CD14-positive monocyte (primary cell): ENCODE measurements around the gene VMA21. TPM values are rescaled to one million over a fixed set of nuclear protein-coding genes. Genes with fewer than 3 reads are reported as not detected.

Experiments
- DNase-seq, 3 donors: peaks; one replicate each; pipeline ENCODE4 v3.0.0-alpha.2; 2011 to 2022
- H2AFZ ChIP-seq: 2 replicates; pipeline ENCODE4 v1.6.0; 2012; ENCODE audit warnings: mild to moderate bottlenecking, low read depth, low read length, inconsistent platforms; ENCODE audit not compliant: insufficient read depth, poor library complexity, severe bottlenecking
- H3K27ac ChIP-seq, 2 donors: 1 replicate in 1 of 2; 2 replicates in 1 of 2; pipeline ENCODE4 v1.5.1; 2012 to 2013; ENCODE audit warnings: low read length in 2 of 2, control low read depth in 1 of 2, inconsistent platforms in 1 of 2, low read depth in 1 of 2, mild to moderate bottlenecking in 1 of 2
- H3K27me3 ChIP-seq, 2 donors: one replicate each; pipeline versions ENCODE4 v1.6.0 to v1.6.1; 2011 to 2013; ENCODE audit warnings: low read length in 2 of 2; ENCODE audit not compliant: control insufficient read depth in 2 of 2, insufficient read depth in 2 of 2
- H3K36me3 ChIP-seq, 2 donors: replicated peaks in 1 of 2; 1 replicate in 1 of 2; 2 replicates in 1 of 2; pipeline versions ENCODE4 v1.5.1 to v1.6.1; 2012 to 2013; ENCODE audit warnings: low read length in 2 of 2, control low read depth in 1 of 2, inconsistent platforms in 1 of 2, mild to moderate bottlenecking in 1 of 2; ENCODE audit not compliant: insufficient read depth in 2 of 2, control insufficient read depth in 1 of 2
- H3K4me1 ChIP-seq, 2 donors: 1 replicate in 1 of 2; 2 replicates in 1 of 2; pipeline versions ENCODE4 v1.5.1 to v1.6.1; 2012 to 2013; ENCODE audit warnings: low read length in 2 of 2, control low read depth in 1 of 2, inconsistent platforms in 1 of 2, mild to moderate bottlenecking in 1 of 2, moderate library complexity in 1 of 2; ENCODE audit not compliant: insufficient read depth in 2 of 2, control insufficient read depth in 1 of 2
- H3K4me2 ChIP-seq: replicated peaks from 2 replicates; pipeline ENCODE3; 2012; ENCODE audit warnings: low read length, moderate library complexity, mild to moderate bottlenecking; ENCODE audit not compliant: poor library complexity, severe bottlenecking; ENCODE audit errors: extremely low read depth
- H3K4me3 ChIP-seq, 3 experiments: fragments of 200-600 bp in 1 of 3; sonication (generic) in 1 of 3; replicated peaks in 1 of 3; 1 replicate in 2 of 3; 2 replicates in 1 of 3; pipeline ENCODE4 v1.5.1; 2011 to 2013; ENCODE audit warnings: low read length in 3 of 3, mild to moderate bottlenecking in 3 of 3, control low read depth in 2 of 3, low read depth in 2 of 3, inconsistent platforms in 1 of 3, moderate library complexity in 1 of 3
- H3K79me2 ChIP-seq: 2 replicates; pipeline ENCODE4 v1.6.0; 2012; ENCODE audit warnings: mild to moderate bottlenecking, control low read depth, inconsistent platforms, low read length, moderate library complexity; ENCODE audit not compliant: insufficient read depth
- H3K9ac ChIP-seq: 2 replicates; pipeline ENCODE4 v1.6.0; 2017; ENCODE audit warnings: low read length, mild to moderate bottlenecking; ENCODE audit not compliant: insufficient read depth, poor library complexity, severe bottlenecking
- H3K9me3 ChIP-seq, 2 donors: replicated peaks in 1 of 2; 1 replicate in 1 of 2; 2 replicates in 1 of 2; pipeline versions ENCODE4 v1.5.1 to v1.6.1; 2012 to 2013; ENCODE audit warnings: low read length in 2 of 2, control low read depth in 1 of 2; ENCODE audit not compliant: control insufficient read depth in 1 of 2, insufficient read depth in 1 of 2
- H4K20me1 ChIP-seq: 2 replicates; pipeline ENCODE4 v1.6.0; 2012; ENCODE audit warnings: mild to moderate bottlenecking, low read length, control low read depth, moderate library complexity; ENCODE audit not compliant: insufficient read depth
- H3K27ac Mint-ChIP-seq, 7 donors: one replicate each; pipeline ENCODE4 v1.8.0; 2020; ENCODE audit warnings: mild to moderate bottlenecking in 7 of 7, mixed read lengths in 7 of 7, moderate library complexity in 6 of 7, inconsistent platforms in 2 of 7
- H3K27me3 Mint-ChIP-seq, 3 donors: one replicate each; pipeline ENCODE4 v1.8.0; 2021 to 2022; ENCODE audit warnings: low read depth in 3 of 3, mild to moderate bottlenecking in 3 of 3, mixed read lengths in 3 of 3, moderate library complexity in 3 of 3, inconsistent platforms in 1 of 3
- H3K36me3 Mint-ChIP-seq, 2 donors: one replicate each; pipeline ENCODE4 v1.8.0; 2020; ENCODE audit warnings: mixed read lengths in 2 of 2, inconsistent platforms in 1 of 2, mild to moderate bottlenecking in 1 of 2
- H3K4me1 Mint-ChIP-seq: one replicate; pipeline ENCODE4 v1.8.0; 2020; ENCODE audit warnings: mild to moderate bottlenecking, mixed read lengths
- H3K4me3 Mint-ChIP-seq, 2 donors: one replicate each; pipeline ENCODE4 v1.8.0; 2020; ENCODE audit warnings: mild to moderate bottlenecking in 2 of 2, mixed read lengths in 2 of 2, moderate library complexity in 1 of 2
- H3K9me3 Mint-ChIP-seq, 7 donors: one replicate each; pipeline ENCODE4 v1.8.0; 2020 to 2022; ENCODE audit warnings: mixed read lengths in 7 of 7, mild to moderate bottlenecking in 6 of 7, moderate library complexity in 6 of 7, inconsistent platforms in 2 of 7
- WGBS: methylation state at CpG from one replicate; pipeline ENCODE4 v1.1.5; 2013; ENCODE audit warnings: missing lambda C conversion rate; ENCODE audit not compliant: insufficient coverage; 5-methylcytosine and 5-hydroxymethylcytosine counted together
- intact Hi-C, 2 donors: fragments of 100-400 bp; cut with micrococcal nuclease; formaldehyde crosslinking; loops; one replicate each; pipeline versions ENCODE4 v1.15.0 to v1.15.1; 2023
- polyA plus RNA-seq, 3 donors: library from polyadenylated mRNA; depleted of rRNA in 1 of 3; unstranded in 2 of 3; stranded (reverse) in 1 of 3; fragments of 300-500 nt in 2 of 3; fragments of >200 nt in 1 of 3; fragmentation: Illumina TruSeq in 2 of 3; gene quantifications; 1 replicate in 2 of 3; 2 replicates in 1 of 3; pipeline ENCODE4 v1.2.3, GENCODE V29; 2012 to 2021
- TF ChIP-seq, protein P1 (sequence below): fragments of 200-600 bp; IDR thresholded peaks from one replicate; pipeline ENCODE4 v1.8.0; 2022; ENCODE audit warnings: antibody characterized with exemption, mild to moderate bottlenecking

The VMA21 gene
- polyA plus RNA-seq, 3 donors = 8.9 to 77.2 (median 53.0) TPM

DNA sequence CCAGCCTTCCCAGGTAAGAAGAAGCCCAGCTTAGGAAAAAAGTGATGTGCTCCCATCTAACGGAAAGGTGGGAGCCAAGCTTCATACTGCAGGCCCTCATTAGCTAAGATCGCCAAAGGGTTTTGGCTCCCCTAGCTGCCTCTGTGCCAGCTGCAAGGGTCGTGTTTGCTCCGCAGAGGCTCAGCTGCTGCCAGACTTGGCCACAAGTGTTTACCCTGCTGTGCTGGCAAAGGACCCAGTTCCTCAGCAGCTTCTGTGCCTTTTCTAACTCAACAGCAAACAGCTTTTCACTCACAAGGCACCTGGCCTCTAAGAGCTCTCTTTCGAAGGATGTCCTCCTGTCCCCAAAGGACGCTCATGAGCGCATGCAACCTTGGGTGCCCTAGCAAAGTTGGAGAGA is 12.2 kb upstream of the VMA21 start:
- no peaks in the 10 kb centered on the region for H3K9me3 Mint-ChIP-seq
- WGBS = 80% methylated on average over 3 of the region's 7 CpGs
- Histone ChIP-seq H3K4me2 (no peak overlapping the region), H4K20me1 (no peaks in the 10 kb centered on the region), H3K27ac (no peak overlapping the region), H3K4me1 (no peaks in the 10 kb centered on the region), H3K36me3 (no peaks in the 10 kb centered on the region), H3K9ac (no peak overlapping the region), H3K79me2 (no peaks in the 10 kb centered on the region), H3K9me3 (no peaks in the 10 kb centered on the region), H2AFZ (no peak overlapping the region), H3K4me3 (no peak overlapping the region), H3K27me3 (no peaks in the 10 kb centered on the region)
- H3K27me3 Mint-ChIP-seq = peaks cover 0 to 6% (median 6%) of the 10 kb centered on the region in 3 donors
- DNase-seq = no peak
- TF ChIP-seq, protein P1, sequence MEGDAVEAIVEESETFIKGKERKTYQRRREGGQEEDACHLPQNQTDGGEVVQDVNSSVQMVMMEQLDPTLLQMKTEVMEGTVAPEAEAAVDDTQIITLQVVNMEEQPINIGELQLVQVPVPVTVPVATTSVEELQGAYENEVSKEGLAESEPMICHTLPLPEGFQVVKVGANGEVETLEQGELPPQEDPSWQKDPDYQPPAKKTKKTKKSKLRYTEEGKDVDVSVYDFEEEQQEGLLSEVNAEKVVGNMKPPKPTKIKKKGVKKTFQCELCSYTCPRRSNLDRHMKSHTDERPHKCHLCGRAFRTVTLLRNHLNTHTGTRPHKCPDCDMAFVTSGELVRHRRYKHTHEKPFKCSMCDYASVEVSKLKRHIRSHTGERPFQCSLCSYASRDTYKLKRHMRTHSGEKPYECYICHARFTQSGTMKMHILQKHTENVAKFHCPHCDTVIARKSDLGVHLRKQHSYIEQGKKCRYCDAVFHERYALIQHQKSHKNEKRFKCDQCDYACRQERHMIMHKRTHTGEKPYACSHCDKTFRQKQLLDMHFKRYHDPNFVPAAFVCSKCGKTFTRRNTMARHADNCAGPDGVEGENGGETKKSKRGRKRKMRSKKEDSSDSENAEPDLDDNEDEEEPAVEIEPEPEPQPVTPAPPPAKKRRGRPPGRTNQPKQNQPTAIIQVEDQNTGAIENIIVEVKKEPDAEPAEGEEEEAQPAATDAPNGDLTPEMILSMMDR = no peak
- no peaks in the 10 kb centered on the region for H3K4me1 Mint-ChIP-seq
- H3K4me3 Mint-ChIP-seq = no peak overlapping the region
- intact Hi-C loops = no loop called here
- no peaks in the 10 kb centered on the region for H3K36me3 Mint-ChIP-seq
- no peak overlapping the region for H3K27ac Mint-ChIP-seq

DNA sequence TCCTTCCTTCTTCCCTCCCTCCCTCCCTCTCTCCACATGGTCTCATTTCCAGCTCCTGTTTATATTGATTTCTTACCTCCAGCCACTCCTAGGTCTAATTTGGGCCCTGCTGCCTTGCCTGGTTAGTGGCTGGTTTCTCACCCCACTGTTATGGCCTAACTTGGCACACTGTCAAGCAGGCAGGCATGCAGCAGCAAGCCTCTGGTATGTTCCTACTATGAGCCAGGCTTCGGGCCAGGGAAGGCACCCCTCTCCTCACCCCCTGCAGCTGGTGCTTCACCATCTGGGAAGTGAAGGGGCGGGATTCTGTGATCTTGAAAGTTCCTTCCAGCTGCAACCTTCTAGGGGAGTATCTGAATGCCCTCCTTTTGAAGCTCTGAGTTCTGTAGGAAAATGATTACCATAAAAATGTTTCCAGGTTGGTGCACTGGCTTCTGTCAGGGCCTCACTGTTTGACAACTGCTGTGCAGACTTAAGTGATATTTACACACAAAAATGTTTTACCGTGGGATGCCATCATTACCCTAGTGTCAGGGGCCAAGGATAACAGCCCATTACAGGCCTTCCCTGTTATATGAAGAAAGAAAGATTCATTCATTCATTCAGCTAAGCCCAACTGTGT is 10.1 kb upstream of the VMA21 start:
- Histone ChIP-seq H3K27me3 (no peaks in the 10 kb centered on the region), H3K36me3 (no peaks in the 10 kb centered on the region), H3K79me2 (no peaks in the 10 kb centered on the region), H3K9ac (no peak overlapping the region), H3K4me1 (no peaks in the 10 kb centered on the region), H3K4me2 (no peak overlapping the region), H3K9me3 (peaks cover 0 to 4% of the 10 kb centered on the region in 2 donors), H2AFZ (no peak overlapping the region), H3K27ac (no peak overlapping the region), H4K20me1 (no peaks in the 10 kb centered on the region), H3K4me3 (no peak overlapping the region)
- Mint-ChIP-seq H3K4me1 (no peaks in the 10 kb centered on the region), H3K27ac (no peak overlapping the region), H3K4me3 (no peak overlapping the region), H3K27me3 (peaks cover 0 to 6% (median 6%) of the 10 kb centered on the region in 3 donors), H3K36me3 (no peaks in the 10 kb centered on the region), H3K9me3 (peaks cover 0 to 4% (median 0%) of the 10 kb centered on the region in 7 donors)
- intact Hi-C loops = no loop called here
- TF ChIP-seq, protein P1 = no peak
- WGBS = no CpG with 5 or more reads among the region's 3 CpGs
- no peak for DNase-seq
